ENCODE data around the gene CACNG3. TPM values are rescaled to one million over a fixed set of nuclear protein-coding genes. Genes with fewer than 3 reads are reported as not detected.

The CACNG3 gene
- total RNA-seq, 2 donors from 2014 or later = not detected

DNA sequence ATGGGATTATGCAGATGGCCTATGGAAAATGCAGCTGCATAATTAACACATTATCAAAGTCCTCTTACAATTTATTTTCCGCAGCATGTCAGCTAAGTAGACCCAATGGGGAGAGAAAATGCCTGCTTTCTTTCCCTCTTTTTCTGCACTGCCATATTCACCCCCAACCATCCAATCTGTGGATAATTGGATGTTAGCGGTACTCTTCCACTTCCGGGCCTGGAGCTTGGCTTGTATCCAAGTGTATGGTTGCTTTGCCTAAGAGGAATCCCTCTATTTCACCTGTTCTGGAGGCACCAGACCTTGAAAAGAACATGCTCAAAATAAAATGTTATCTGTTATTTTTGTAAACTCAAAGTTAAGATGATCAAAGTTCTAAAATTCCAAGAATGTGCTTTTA is 41.1 kb upstream of the CACNG3 start:
- DNase-seq = no peak
- peaks cover 30% of the 10 kb centered on the region for H3K27me3 ChIP-seq (ENCODE audit: control insufficient read depth, insufficient read depth, low read length, poor library complexity, severe bottlenecking)
- Mint-ChIP-seq H3K9me3 (no peaks in the 10 kb centered on the region), H3K27ac (no peak overlapping the region), H3K36me3 (ENCODE audit: low read depth) (no peaks in the 10 kb centered on the region), H3K4me3 (no peak overlapping the region), H3K4me1 (peaks cover 17% of the 10 kb centered on the region), H3K27me3 (ENCODE audit: insufficient read depth) (peaks cover 60% of the 10 kb centered on the region)
- no peak overlapping the region for H3K9ac ChIP-seq (ENCODE audit: extremely low read depth, low read length, poor library complexity, severe bottlenecking)
- 93 to 100% methylated on average over 1 to 3 of the region's 3 CpGs for WGBS, 2 experiments (ENCODE audit: insufficient coverage in 1 of 2, insufficient read length in 1 of 2)
- no peaks in the 10 kb centered on the region for H3K9me3 ChIP-seq (ENCODE audit: control insufficient read depth, low read length)
- no peaks in the 10 kb centered on the region for H3K36me3 ChIP-seq (ENCODE audit: control insufficient read depth, insufficient read depth, low read length)
- no peak overlapping the region for H3K4me3 ChIP-seq (ENCODE audit: low read length)
- TF ChIP-seq, protein P1, sequence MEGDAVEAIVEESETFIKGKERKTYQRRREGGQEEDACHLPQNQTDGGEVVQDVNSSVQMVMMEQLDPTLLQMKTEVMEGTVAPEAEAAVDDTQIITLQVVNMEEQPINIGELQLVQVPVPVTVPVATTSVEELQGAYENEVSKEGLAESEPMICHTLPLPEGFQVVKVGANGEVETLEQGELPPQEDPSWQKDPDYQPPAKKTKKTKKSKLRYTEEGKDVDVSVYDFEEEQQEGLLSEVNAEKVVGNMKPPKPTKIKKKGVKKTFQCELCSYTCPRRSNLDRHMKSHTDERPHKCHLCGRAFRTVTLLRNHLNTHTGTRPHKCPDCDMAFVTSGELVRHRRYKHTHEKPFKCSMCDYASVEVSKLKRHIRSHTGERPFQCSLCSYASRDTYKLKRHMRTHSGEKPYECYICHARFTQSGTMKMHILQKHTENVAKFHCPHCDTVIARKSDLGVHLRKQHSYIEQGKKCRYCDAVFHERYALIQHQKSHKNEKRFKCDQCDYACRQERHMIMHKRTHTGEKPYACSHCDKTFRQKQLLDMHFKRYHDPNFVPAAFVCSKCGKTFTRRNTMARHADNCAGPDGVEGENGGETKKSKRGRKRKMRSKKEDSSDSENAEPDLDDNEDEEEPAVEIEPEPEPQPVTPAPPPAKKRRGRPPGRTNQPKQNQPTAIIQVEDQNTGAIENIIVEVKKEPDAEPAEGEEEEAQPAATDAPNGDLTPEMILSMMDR (conservative IDR thresholded peaks at IDR 0.05) = no peak
- peaks cover 4% of the 10 kb centered on the region for H3K4me1 ChIP-seq (ENCODE audit: control insufficient read depth, insufficient read depth, low read length)
- no peak overlapping the region for H3K27ac ChIP-seq (ENCODE audit: low read depth, low read length)

DNA sequence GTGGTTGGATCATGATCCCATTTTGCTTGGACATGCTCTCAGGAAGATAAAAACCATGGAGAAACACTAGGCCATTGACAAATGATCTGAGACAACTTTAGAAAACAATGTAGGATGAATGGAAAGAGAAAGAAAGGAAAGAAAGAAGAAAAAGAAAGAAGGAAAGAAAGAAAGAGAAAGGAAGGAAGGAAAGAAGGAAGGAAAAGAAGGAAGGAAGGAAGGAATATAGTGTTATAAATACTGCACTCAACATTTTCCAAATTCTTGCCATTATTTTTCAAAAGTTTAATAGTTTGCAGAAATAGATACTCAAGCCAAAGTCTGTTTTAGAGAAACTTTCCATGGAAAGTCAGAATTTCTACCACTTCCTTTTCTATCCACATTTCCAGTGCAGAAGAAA is 39.2 kb upstream of the CACNG3 start:
- TF ChIP-seq, protein P1 (conservative IDR thresholded peaks at IDR 0.05) = no peak
- peaks cover 17% of the 10 kb centered on the region for H3K4me1 Mint-ChIP-seq

DNA sequence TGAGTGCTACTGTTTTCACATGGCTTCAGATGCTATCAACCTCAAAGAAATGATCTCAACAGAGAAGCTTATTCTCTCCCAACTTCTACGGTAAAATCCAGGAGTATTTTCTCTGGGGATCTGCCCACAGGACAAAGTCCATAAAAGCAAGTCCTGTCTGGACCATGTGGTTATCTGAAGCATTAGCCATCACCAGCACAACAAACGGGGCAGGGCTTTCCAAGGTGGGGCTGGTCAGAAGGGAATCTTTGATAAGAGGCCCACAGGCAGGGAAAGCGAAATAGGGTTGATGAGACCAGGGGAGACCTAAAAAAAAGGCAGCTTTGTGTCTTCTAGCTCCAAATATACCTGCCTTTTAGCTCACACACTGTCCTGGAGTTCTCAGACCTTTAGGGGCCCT is 38.7 kb upstream of the CACNG3 start:
- no peak overlapping the region for H3K4me3 ChIP-seq (ENCODE audit: low read length)
- no peak overlapping the region for H3K9ac ChIP-seq (ENCODE audit: extremely low read depth, low read length, poor library complexity, severe bottlenecking)
- no peaks in the 10 kb centered on the region for H3K9me3 Mint-ChIP-seq
- DNase-seq = no peak
- H3K4me1 ChIP-seq (ENCODE audit: control insufficient read depth, insufficient read depth, low read length) = peaks cover 4% of the 10 kb centered on the region
- TF ChIP-seq, protein P1 (conservative IDR thresholded peaks at IDR 0.05) = no peak
- WGBS, 2 experiments (ENCODE audit: insufficient coverage in 1 of 2, insufficient read length in 1 of 2) = 94% methylated on average over 3 of the region's 3 CpGs; no CpG with 5 or more reads in 1 of the 2 experiments
- H3K27ac Mint-ChIP-seq = no peak overlapping the region
- peaks cover 48% of the 10 kb centered on the region for H3K27me3 ChIP-seq (ENCODE audit: control insufficient read depth, insufficient read depth, low read length, poor library complexity, severe bottlenecking)
- H3K4me1 Mint-ChIP-seq = peaks cover 17% of the 10 kb centered on the region
- H3K4me3 Mint-ChIP-seq = no peak overlapping the region
- H3K36me3 ChIP-seq (ENCODE audit: control insufficient read depth, insufficient read depth, low read length) = no peaks in the 10 kb centered on the region
- no peak overlapping the region for H3K27ac ChIP-seq (ENCODE audit: low read depth, low read length)
- H3K27me3 Mint-ChIP-seq (ENCODE audit: insufficient read depth) = peaks cover 62% of the 10 kb centered on the region
- H3K36me3 Mint-ChIP-seq (ENCODE audit: low read depth) = no peaks in the 10 kb centered on the region
- H3K9me3 ChIP-seq (ENCODE audit: control insufficient read depth, low read length) = no peaks in the 10 kb centered on the region

More for the DNA sequence above, 39.2 kb upstream of the CACNG3 start:
- Histone ChIP-seq H3K9me3 (ENCODE audit: control insufficient read depth, low read length) (no peaks in the 10 kb centered on the region), H3K27ac (ENCODE audit: low read depth, low read length) (no peak overlapping the region), H3K9ac (ENCODE audit: extremely low read depth, low read length, poor library complexity, severe bottlenecking) (no peak overlapping the region), H3K4me3 (ENCODE audit: low read length) (no peak overlapping the region), H3K36me3 (ENCODE audit: control insufficient read depth, insufficient read depth, low read length) (no peaks in the 10 kb centered on the region), H3K27me3 (ENCODE audit: control insufficient read depth, insufficient read depth, low read length, poor library complexity, severe bottlenecking) (peaks cover 43% of the 10 kb centered on the region), H3K4me1 (ENCODE audit: control insufficient read depth, insufficient read depth, low read length) (peaks cover 4% of the 10 kb centered on the region)
- no peaks in the 10 kb centered on the region for H3K36me3 Mint-ChIP-seq (ENCODE audit: low read depth)
- H3K4me3 Mint-ChIP-seq = no peak overlapping the region
- peaks cover 59% of the 10 kb centered on the region for H3K27me3 Mint-ChIP-seq (ENCODE audit: insufficient read depth)
- H3K9me3 Mint-ChIP-seq = no peaks in the 10 kb centered on the region
- H3K27ac Mint-ChIP-seq = no peak overlapping the region
- no peak for DNase-seq

Data from endodermal cell (in vitro differentiated cells).